SK-N-SH (cell line): ENCODE data around the gene PTGDS. TPM values are rescaled to one million over a fixed set of nuclear protein-coding genes. Genes with fewer than 3 reads are reported as not detected.

Source experiments
- CTCF ChIA-PET: fragments of 300-600, 350-600 bp; formaldehyde crosslinking; extraction: SDS; loops from one replicate; lab custom pipeline; 2021; lab: Yijun Ruan, JAX
- POLR2A ChIA-PET: fragments of 350-600 bp; sonication (Branson Sonifier 250); formaldehyde crosslinking; extraction: SDS; loops from one replicate; lab custom pipeline; 2020; ENCODE audit warnings: antibody characterized with exemption, inconsistent platforms; lab: Yijun Ruan, JAX
- DNase-seq: peaks from one replicate; pipeline ENCODE4 v3.0.0; 2012
- H2AFZ ChIP-seq: fragments of 200-600 bp; sonication (generic); 2 replicates; pipeline ENCODE4 v1.8.1; 2016; ENCODE audit warnings: antibody characterized with exemption, mild to moderate bottlenecking, low read depth
- H3F3A ChIP-seq: fragments of 200-600 bp; sonication (generic); replicated peaks from 2 replicates; pipeline ENCODE3; 2016; ENCODE audit warnings: antibody characterized with exemption, mild to moderate bottlenecking; ENCODE audit not compliant: insufficient read depth
- H3K27ac ChIP-seq, 2 experiments: fragments of 200-500 bp in 1 of 2; fragments of 200-600 bp in 1 of 2; sonication (Bioruptor generic) in 1 of 2; sonication (generic), shearing (Covaris generic) in 1 of 2; 2 replicates each; pipeline versions ENCODE4 v1.5.1 to v1.6.1; 2014 to 2016; ENCODE audit warnings: low read depth in 2 of 2, inconsistent platforms in 1 of 2, low read length in 1 of 2, mild to moderate bottlenecking in 1 of 2, mixed read lengths in 1 of 2
- H3K27me3 ChIP-seq: fragments of 200-600 bp; sonication (generic), shearing (Covaris generic); 2 replicates; pipeline ENCODE4 v1.6.1; 2016; ENCODE audit warnings: mixed run types; ENCODE audit not compliant: insufficient read depth
- H3K36me3 ChIP-seq, 2 experiments: fragments of 200-500 bp in 1 of 2; fragments of 200-600 bp in 1 of 2; sonication (Bioruptor generic) in 1 of 2; sonication (generic) in 1 of 2; replicated peaks in 1 of 2; 2 replicates each; pipeline versions ENCODE3 to v1.5.1; 2014 to 2016; ENCODE audit warnings: low read length in 1 of 2, mild to moderate bottlenecking in 1 of 2; ENCODE audit not compliant: insufficient read depth in 2 of 2, control insufficient read depth in 1 of 2
- H3K4me1 ChIP-seq, 2 experiments: fragments of 200-500 bp in 1 of 2; fragments of 200-600 bp in 1 of 2; sonication (Bioruptor generic) in 1 of 2; sonication (generic), shearing (Covaris generic) in 1 of 2; 2 replicates each; pipeline versions ENCODE4 v1.5.1 to v1.6.1; 2014 to 2016; ENCODE audit warnings: low read depth in 1 of 2, low read length in 1 of 2, mixed run types in 1 of 2; ENCODE audit not compliant: insufficient read depth in 2 of 2, control insufficient read depth in 1 of 2
- H3K4me2 ChIP-seq: fragments of 200-600 bp; sonication (generic), shearing (Covaris generic); 2 replicates; pipeline ENCODE4 v1.6.1; 2017; ENCODE audit warnings: mixed run types
- H3K4me3 ChIP-seq, 2 experiments: fragments of 200-500 bp in 1 of 2; fragments of 200-600 bp in 1 of 2; sonication (Bioruptor generic) in 1 of 2; sonication (generic), shearing (Covaris generic) in 1 of 2; 2 replicates each; pipeline versions ENCODE4 v1.5.1 to v1.8.1; 2014 to 2016; ENCODE audit warnings: low read depth in 2 of 2, inconsistent platforms in 1 of 2, low read length in 1 of 2, mild to moderate bottlenecking in 1 of 2, mixed read lengths in 1 of 2, moderate library complexity in 1 of 2
- H3K79me2 ChIP-seq: fragments of 200-600 bp; sonication (generic); 2 replicates; pipeline ENCODE4 v1.8.1; 2017; ENCODE audit warnings: mild to moderate bottlenecking; ENCODE audit not compliant: insufficient read depth
- H3K9ac ChIP-seq: fragments of 200-600 bp; sonication (generic); 2 replicates; pipeline ENCODE4 v1.6.1; 2017; ENCODE audit warnings: mixed run types
- H3K9me2 ChIP-seq: fragments of 200-600 bp; sonication (generic); 2 replicates; pipeline ENCODE4 v1.6.1; 2017; ENCODE audit warnings: mixed run types
- H3K9me3 ChIP-seq: fragments of 200-600 bp; sonication (generic); 2 replicates; pipeline ENCODE4 v1.6.1; 2017; ENCODE audit warnings: mixed run types, mild to moderate bottlenecking, moderate library complexity
- H4K20me1 ChIP-seq: fragments of 200-600 bp; sonication (generic); 2 replicates; pipeline ENCODE4 v1.6.1; 2017; ENCODE audit warnings: mild to moderate bottlenecking, mixed run types; ENCODE audit not compliant: insufficient read depth
- CHD2 ChIP-seq: fragments of 150-350 bp; IDR thresholded peaks from 2 replicates; pipeline ENCODE4 v1.6.1; 2018; ENCODE audit warnings: low read length; ENCODE audit not compliant: partially characterized antibody
- CTCF ChIP-seq: fragments of 200-600 bp; sonication (generic); IDR thresholded peaks from 2 replicates; pipeline ENCODE4 v1.6.1; 2017; ENCODE audit warnings: antibody characterized with exemption, mild to moderate bottlenecking, moderate library complexity
- ELF1 ChIP-seq: IDR thresholded peaks from 2 replicates; pipeline ENCODE4 v1.4.0; 2012
- FOXJ3 ChIP-seq: sonication (generic); formaldehyde crosslinking; IDR thresholded peaks from 2 replicates; pipeline ENCODE4 v1.5.1; 2020; ENCODE audit warnings: mild to moderate bottlenecking, missing genetic modification reagents
- GATA2 ChIP-seq: sonication (generic); formaldehyde crosslinking; IDR thresholded peaks from 2 replicates; pipeline ENCODE4 v1.5.0; 2020; ENCODE audit warnings: mild to moderate bottlenecking, missing genetic modification reagents
- JUND ChIP-seq: IDR thresholded peaks from 2 replicates; pipeline ENCODE4 v1.4.0; 2012
- MAX ChIP-seq: IDR thresholded peaks from 2 replicates; pipeline ENCODE4 v1.4.0; 2012; ENCODE audit warnings: low read depth
- NFIC ChIP-seq: IDR thresholded peaks from 2 replicates; pipeline ENCODE4 v1.4.0; 2012; ENCODE audit warnings: borderline replicate concordance
- PBX3 ChIP-seq: IDR thresholded peaks from 2 replicates; pipeline ENCODE4; 2012
- RAD21 ChIP-seq: IDR thresholded peaks from 2 replicates; pipeline ENCODE4 v1.6.1; 2012; ENCODE audit warnings: mild to moderate bottlenecking, low read length
- REST ChIP-seq: IDR thresholded peaks from 2 replicates; pipeline ENCODE4 v1.6.1; 2012; ENCODE audit warnings: mild to moderate bottlenecking, low read depth, low read length, moderate library complexity
- SMC3 ChIP-seq: IDR thresholded peaks from 2 replicates; pipeline ENCODE4 v1.6.1; 2012; ENCODE audit warnings: low read depth, low read length, improper control_type of control experiment
- TCF12 ChIP-seq: IDR thresholded peaks from 2 replicates; pipeline ENCODE4 v1.4.0; 2012
- TEAD4 ChIP-seq: IDR thresholded peaks from 2 replicates; pipeline ENCODE4 v1.4.0; 2012; ENCODE audit warnings: mild to moderate bottlenecking, borderline replicate concordance; ENCODE audit not compliant: insufficient read depth
- ZBTB33 ChIP-seq: IDR thresholded peaks from 2 replicates; pipeline ENCODE4 v1.4.0; 2012; ENCODE audit warnings: low read depth, borderline replicate concordance
- WGBS: methylation state at CpG from one replicate; pipeline ENCODE4 v1.1.6; 2017; ENCODE audit warnings: low lambda C conversion rate; 5-methylcytosine and 5-hydroxymethylcytosine counted together
- polyA plus RNA-seq, 3 experiments: library from polyadenylated mRNA; depleted of rRNA; stranded (reverse); fragments of >200 nt; gene quantifications; 2 replicates each; pipeline ENCODE4 v1.2.3, GENCODE V29; 2012
- TF ChIP-seq, protein P1 (sequence below): fragments of 150-350 bp; IDR thresholded peaks from 2 replicates; pipeline ENCODE4 v1.6.1; 2016; ENCODE audit warnings: mild to moderate bottlenecking, low read depth, low read length
- TF ChIP-seq, protein P2 (sequence below): fragments of 150-350 bp; IDR thresholded peaks from 2 replicates; pipeline ENCODE4 v1.6.1; 2017; ENCODE audit warnings: antibody characterized with exemption, low read length, low read depth, borderline replicate concordance

PTGDS gene
- polyA plus RNA-seq, 1 of the 3 experiments (the other 2 are of a cell fraction) = not detected

DNA sequence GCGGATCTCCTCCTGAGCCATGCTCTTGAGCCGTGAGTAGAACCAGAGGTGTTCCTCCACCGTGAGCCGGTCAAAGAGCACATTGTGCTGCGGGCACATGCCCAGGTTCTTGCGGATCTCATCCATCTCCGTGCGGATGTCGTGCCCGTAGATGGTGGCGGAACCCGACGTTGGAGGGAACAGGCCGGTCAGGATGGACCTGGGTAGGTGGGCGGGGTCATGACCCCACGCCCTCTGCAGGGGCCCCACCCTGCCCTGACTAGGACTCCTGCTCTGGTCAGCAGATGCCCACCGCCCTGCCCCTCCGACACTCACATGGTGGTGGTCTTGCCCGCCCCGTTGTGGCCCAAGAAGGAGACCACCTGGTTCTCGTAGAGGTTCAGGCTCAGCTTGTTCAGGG is 38.7 kb downstream of the PTGDS start:
- Histone ChIP-seq H3K27ac (no peak overlapping the region), H3K9me2 (no peaks in the 10 kb centered on the region), H3K9ac (no peak overlapping the region), H3F3A (no peaks in the 10 kb centered on the region), H3K79me2 (no peaks in the 10 kb centered on the region), H3K36me3 (peaks cover 0 to 17% of the 10 kb centered on the region in 2 experiments), H4K20me1 (no peaks in the 10 kb centered on the region), H2AFZ (no peak overlapping the region), H3K4me2 (no peak overlapping the region), H3K9me3 (no peaks in the 10 kb centered on the region), H3K27me3 (no peaks in the 10 kb centered on the region), H3K4me3 (no peak overlapping the region), H3K4me1 (no peaks in the 10 kb centered on the region)
- no peak for DNase-seq
- CTCF ChIA-PET = interaction anchor here (0.9 to 1.1 kb wide), 2 partner anchors 13 to 20 kb away, joined by 3 to 4 read pairs; no protein-coding TSS in a partner anchor
- WGBS = 97% methylated on average over 17 of the region's 21 CpGs
- POLR2A ChIA-PET = no interaction called here
- TF ChIP-seq FOXJ3 (CRISPR knock-in tag) (no peak), RAD21 (no peak), NFIC (no peak), GATA2 (CRISPR knock-in tag) (no peak), REST (no peak), CHD2 (no peak), ZBTB33 (no peak), ELF1 (no peak), MAX (no peak), TEAD4 (no peak), SMC3 (no peak), CTCF (no peak), JUND (no peak), PBX3 (no peak), TCF12 (no peak)
- TF ChIP-seq, protein P1, sequence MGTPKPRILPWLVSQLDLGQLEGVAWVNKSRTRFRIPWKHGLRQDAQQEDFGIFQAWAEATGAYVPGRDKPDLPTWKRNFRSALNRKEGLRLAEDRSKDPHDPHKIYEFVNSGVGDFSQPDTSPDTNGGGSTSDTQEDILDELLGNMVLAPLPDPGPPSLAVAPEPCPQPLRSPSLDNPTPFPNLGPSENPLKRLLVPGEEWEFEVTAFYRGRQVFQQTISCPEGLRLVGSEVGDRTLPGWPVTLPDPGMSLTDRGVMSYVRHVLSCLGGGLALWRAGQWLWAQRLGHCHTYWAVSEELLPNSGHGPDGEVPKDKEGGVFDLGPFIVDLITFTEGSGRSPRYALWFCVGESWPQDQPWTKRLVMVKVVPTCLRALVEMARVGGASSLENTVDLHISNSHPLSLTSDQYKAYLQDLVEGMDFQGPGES = no peak
- TF ChIP-seq, protein P2, sequence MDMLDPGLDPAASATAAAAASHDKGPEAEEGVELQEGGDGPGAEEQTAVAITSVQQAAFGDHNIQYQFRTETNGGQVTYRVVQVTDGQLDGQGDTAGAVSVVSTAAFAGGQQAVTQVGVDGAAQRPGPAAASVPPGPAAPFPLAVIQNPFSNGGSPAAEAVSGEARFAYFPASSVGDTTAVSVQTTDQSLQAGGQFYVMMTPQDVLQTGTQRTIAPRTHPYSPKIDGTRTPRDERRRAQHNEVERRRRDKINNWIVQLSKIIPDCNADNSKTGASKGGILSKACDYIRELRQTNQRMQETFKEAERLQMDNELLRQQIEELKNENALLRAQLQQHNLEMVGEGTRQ = no peak
